HG02759 (cell line): Measurements from ENCODE around the gene C22orf31.

Source experiments
- ATAC-seq: cut with Tn5 transposase; IDR thresholded peaks from one replicate; pipeline ENCODE4 v1.9.1; 2021; ENCODE audit warnings: mild to moderate bottlenecking, moderate library complexity; ENCODE audit not compliant: unreplicated experiment

Gene C22orf31

DNA sequence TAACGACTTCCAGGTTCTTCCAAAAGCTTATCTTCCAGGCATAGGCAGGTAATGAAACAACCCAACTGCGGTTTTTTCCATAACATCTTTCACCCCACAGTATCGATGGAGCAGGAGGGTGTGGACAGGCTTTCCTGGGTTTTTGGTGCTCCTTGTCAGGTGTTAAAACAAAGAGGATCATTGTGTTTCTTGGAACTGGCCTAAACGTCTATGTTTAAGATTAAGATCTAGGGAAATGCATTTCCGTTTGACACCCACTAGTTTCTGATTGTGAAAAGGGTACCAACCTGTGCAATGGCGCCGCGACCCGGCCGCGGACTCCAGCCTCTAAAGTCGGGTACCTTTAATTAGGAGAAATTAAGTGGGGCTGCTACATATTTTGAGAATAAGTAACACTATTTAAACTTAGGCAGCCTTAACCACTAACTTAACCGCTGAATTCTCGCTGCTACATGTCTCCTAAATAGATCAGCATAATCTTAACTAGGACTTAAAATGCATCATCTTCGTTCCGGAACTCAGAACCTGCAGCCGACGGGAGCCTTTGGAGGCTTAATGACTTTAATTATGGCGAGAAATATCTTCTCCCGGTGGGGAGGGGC, 31.5 kb downstream of the C22orf31 start:
- no peak for ATAC-seq

DNA sequence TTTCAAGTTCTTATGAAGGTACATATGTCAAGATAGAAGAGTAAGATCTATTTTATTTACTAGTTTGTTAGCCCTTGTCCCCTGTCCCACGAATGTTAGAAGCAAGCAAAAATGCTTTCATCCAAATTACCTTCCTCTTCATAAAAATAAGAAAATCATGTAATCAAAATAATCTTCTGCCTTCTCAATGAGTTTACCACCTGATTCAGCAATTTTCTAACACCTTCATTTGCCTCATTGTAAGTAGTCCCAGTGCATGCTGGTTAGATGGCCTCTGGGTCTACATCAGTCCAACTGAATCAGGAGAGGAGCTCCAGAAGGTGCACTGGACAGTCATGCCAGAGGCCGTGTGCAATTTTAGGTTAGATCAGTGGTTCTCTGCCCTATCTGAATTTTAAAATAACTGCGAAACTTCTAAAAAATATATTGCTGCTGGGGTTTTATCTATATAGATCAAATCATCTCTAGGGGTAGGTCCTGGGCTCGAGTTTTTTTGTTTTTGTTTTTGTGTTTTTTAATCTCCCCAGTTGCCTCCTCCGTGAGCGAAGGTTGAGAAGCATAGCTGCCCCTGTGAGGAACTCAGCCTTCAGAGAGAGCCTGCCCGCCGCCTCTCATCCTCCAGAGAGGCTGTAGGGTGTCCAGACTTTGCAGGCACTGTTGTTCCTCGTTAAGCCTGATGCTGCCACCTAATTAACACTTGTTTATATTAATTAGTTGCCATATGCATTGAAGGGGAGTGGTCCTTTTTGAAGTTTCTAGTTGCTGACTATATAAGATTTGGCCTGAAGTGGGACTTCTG, 32.2 kb downstream of the C22orf31 start:
- ATAC-seq: no peak

DNA sequence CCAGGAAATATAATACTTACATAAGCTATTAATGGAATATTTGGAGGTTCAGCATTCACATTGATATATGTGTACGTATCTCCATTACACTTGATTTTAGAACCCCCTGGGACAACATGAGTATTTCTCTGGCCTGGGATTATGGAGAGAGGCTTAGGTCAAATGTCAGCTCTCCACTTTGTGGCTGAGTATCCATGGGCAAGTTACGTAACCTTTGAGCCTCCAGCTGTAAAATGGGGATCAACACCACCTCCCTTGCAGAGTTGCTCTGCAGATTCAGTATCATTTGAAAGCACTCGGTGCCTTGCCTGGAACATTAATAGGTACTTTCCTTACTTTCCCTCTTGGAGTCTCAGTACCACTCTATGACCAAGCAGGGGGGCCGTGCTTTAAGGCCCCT, 33.2 kb downstream of the C22orf31 start:
- no peak for ATAC-seq

DNA sequence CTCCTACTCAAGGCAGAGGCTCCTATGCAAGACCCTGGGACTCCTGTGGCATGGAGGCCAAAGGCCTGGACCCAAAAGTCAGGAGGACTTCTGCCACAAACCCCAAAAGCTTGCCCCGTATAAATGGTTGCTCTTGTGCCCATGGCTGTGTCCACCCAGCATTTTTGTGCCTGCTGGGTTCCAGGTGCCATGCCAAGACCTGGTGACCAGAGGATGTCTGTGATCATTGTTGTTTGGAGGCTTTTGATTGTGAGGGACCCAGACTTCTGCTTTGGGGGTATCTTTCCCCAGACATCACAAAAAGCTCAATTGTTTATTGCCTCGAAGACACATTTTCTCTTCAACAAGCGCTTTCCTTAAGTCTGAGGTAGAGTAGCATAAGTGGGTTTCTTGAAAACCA, 35.1 kb downstream of the C22orf31 start:
- ATAC-seq: no peak

DNA sequence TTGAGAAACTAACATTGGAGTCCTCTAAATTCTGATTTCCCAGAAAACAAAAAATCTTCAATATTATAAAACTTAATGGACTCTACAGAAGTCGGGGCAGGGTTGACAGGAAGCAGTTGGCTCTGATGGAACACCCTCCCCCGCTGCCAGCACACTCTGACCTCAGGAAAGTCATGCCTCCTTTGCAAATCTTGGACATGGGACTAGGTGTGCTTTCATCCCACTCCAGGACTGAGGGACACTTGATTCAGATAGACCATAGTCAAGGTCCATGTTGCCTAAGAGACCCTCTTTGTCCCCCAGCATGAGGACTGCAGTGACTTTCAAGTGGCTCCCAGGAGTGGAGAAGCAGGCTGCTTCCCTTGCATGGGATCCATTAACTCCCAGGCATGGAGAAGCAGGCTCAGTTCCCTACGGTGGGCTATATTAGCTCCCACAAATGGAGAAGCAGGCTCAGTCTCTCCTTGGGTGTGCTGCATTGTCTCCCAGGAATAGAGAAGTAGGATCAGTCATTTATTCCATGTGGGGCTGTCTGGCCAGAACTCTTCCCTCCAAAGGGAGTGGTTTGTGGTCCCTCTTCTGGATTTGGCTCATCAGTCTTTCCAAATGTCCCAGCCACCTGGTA, 38.3 kb downstream of the C22orf31 start:
- no peak for ATAC-seq

- ATAC-seq: no peak
Measured at GRCh38 chr22:29022101-29022817, 39.4 kb downstream of the C22orf31 start.

GRCh38 chr22:29018293-29019189, 43.1 kb downstream of the C22orf31 start:
- no peak for ATAC-seq

GRCh38 chr22:29016067-29016938, 45.3 kb downstream of the C22orf31 start:
- ATAC-seq: no peak

GRCh38 chr22:29014773-29015172, 46.9 kb downstream of the C22orf31 start:
- no peak for ATAC-seq

DNA sequence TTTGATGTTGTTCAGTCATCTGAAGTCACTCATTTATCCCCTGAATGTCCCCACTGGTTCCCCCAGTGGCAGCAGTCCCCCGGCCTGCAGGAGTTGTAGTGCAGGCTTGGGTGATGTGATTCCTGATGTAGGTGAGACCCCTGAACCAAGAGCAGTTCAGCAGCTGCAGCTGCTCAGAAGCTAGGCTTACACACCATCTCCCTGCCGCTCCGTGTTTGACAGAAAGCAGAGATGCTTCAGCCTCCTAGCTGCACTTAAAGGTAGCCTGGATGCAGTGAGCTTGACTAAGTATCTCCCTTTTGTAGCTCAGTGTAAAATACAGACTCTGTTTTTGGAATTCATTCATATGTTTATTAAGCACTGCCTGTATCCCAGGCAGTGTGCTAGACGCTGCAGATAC, 47.3 kb downstream of the C22orf31 start:
- ATAC-seq: no peak

DNA sequence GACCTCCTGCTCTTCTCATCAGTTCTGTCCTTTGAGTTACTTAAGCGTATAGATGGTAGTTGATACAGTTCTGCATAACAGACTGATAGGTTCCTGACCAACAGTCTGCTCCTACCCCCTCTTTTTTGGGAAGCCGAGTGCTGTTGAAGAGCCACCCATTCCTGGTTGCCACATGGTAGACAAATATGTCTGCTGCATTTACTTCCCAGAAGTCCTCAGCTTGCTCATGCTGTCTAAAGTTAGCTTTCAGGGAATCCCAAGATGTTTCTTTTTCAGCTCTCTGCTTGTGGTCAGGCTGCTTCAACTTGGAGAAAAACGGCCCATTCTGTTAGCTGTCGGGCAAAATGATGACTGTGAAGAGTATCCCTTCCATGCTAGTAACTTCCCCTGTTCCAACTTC, 48.7 kb downstream of the C22orf31 start:
- ATAC-seq: no peak

GRCh38 chr22:29012101-29012433, 49.6 kb downstream of the C22orf31 start:
- no peak for ATAC-seq

DNA sequence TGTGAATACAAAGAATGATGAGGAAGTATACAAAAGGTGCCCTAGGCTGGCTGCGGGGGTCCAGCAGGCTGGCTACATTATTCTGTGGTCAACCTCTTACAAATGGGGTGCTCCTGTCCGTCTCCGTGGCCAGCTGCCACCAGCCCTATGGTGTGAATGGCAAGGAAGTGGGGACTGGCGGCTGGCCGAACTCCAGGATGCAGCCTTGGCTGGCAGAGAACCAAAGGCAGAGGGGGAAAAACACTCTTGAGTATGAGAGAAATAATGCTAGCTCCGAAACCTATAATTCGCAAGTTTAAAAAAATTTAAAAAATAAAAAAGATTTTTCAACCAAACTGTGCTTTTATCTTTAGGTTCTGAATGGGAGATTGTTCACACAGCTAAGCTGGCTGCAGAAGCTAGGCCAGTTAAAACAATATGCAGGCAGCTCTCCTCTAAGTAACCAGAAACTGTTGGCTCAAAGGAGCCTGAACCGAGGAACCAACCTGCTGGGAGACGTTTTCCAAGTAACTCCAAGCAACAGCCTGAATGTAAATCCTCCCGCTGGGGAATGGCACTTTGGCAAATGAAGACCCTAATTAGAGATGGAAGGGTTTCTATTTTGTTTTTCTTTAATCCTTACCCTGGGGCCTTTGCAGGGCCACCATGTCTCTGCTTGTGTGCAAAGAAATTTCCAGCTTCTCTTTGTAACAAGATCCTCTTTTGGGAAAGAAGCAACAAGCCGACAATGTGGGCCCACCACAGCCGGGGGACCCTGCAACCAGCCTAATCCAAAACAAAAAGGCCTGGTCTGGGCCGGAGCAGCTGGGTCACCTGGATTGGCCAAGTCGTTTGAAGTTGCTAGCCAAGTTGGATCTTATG, 50.2 kb downstream of the C22orf31 start:
- ATAC-seq: no peak

GRCh38 chr22:29009148-29009547, 52.5 kb downstream of the C22orf31 start:
- no peak for ATAC-seq
